Neutrophil (primary cell): ENCODE measurements around the gene CFAP57.

Experiments
- H3K27ac ChIP-seq: fragments of 200-600 bp; sonication (generic); 2 replicates; pipeline ENCODE4 v1.5.1; 2016; ENCODE audit warnings: mild to moderate bottlenecking, moderate library complexity
- H3K27me3 ChIP-seq: fragments of 200-600 bp; sonication (generic); 2 replicates; pipeline ENCODE4 v1.6.0; 2016; ENCODE audit warnings: mild to moderate bottlenecking
- H3K36me3 ChIP-seq: fragments of 200-600 bp; sonication (generic); 2 replicates; pipeline ENCODE4 v1.5.1; 2017
- H3K4me1 ChIP-seq, 2 experiments: fragments of 200-600 bp in 1 of 2; sonication (generic) in 1 of 2; 1 replicate in 1 of 2; 2 replicates in 1 of 2; pipeline versions ENCODE4 v1.5.1 to v1.6.1; 2013 to 2016; ENCODE audit warnings: low read depth in 1 of 2, low read length in 1 of 2, mild to moderate bottlenecking in 1 of 2, moderate library complexity in 1 of 2; ENCODE audit not compliant: control insufficient read depth in 1 of 2, insufficient read depth in 1 of 2
- H3K4me3 ChIP-seq, 2 experiments: fragments of 200-600 bp in 1 of 2; sonication (generic) in 1 of 2; 1 replicate in 1 of 2; 2 replicates in 1 of 2; pipeline ENCODE4 v1.5.1; 2013 to 2016; ENCODE audit warnings: low read depth in 1 of 2, low read length in 1 of 2, mild to moderate bottlenecking in 1 of 2, moderate library complexity in 1 of 2
- H3K9me3 ChIP-seq: fragments of 200-600 bp; sonication (generic); 2 replicates; pipeline ENCODE4 v1.5.1; 2016
- CTCF ChIP-seq: fragments of 200-600 bp; sonication (generic); IDR thresholded peaks from 2 replicates; pipeline ENCODE4 v1.5.1; 2016; ENCODE audit warnings: antibody characterized with exemption

The CFAP57 gene

GRCh38 chr1:43239484-43239883 is 67.4 kb downstream of the CFAP57 start:
- H3K36me3 ChIP-seq = no peaks in the 10 kb centered on the region
- H3K27me3 ChIP-seq = no peaks in the 10 kb centered on the region
- H3K4me3 ChIP-seq = no peak overlapping the region
- no peak overlapping the region for H3K27ac ChIP-seq
- no peaks in the 10 kb centered on the region for H3K4me1 ChIP-seq
- no peaks in the 10 kb centered on the region for H3K9me3 ChIP-seq
- TF ChIP-seq CTCF = no peak

- Histone ChIP-seq H3K9me3 (no peaks in the 10 kb centered on the region), H3K4me3 (no peak overlapping the region), H3K4me1 (no peaks in the 10 kb centered on the region), H3K36me3 (no peaks in the 10 kb centered on the region), H3K27me3 (no peaks in the 10 kb centered on the region), H3K27ac (no peak overlapping the region)
- TF ChIP-seq CTCF = no peak
These were observed 69.3 kb downstream of the CFAP57 start for GRCh38 chr1:43241413-43241836.

GRCh38 chr1:43243299-43243698 is 71.2 kb downstream of the CFAP57 start:
- no peaks in the 10 kb centered on the region for H3K27me3 ChIP-seq
- no peaks in the 10 kb centered on the region for H3K4me1 ChIP-seq
- no peak overlapping the region for H3K27ac ChIP-seq
- TF ChIP-seq CTCF = no peak
- H3K9me3 ChIP-seq = no peaks in the 10 kb centered on the region
- H3K36me3 ChIP-seq = no peaks in the 10 kb centered on the region
- no peak overlapping the region for H3K4me3 ChIP-seq

- TF ChIP-seq CTCF = no peak
- H3K27ac ChIP-seq = no peak overlapping the region
- no peaks in the 10 kb centered on the region for H3K27me3 ChIP-seq
- H3K36me3 ChIP-seq = no peaks in the 10 kb centered on the region
- H3K4me1 ChIP-seq = no peaks in the 10 kb centered on the region
- no peak overlapping the region for H3K4me3 ChIP-seq
- no peaks in the 10 kb centered on the region for H3K9me3 ChIP-seq
These were observed 74.5 kb downstream of the CFAP57 start for GRCh38 chr1:43246466-43247213.

- Histone ChIP-seq H3K27ac (no peak overlapping the region), H3K27me3 (no peaks in the 10 kb centered on the region), H3K36me3 (no peaks in the 10 kb centered on the region), H3K9me3 (no peaks in the 10 kb centered on the region), H3K4me3 (no peak overlapping the region), H3K4me1 (no peaks in the 10 kb centered on the region)
- no peak for TF ChIP-seq CTCF
These were observed 75.3 kb downstream of the CFAP57 start for GRCh38 chr1:43247256-43247921.
